ENCODE measurements around the gene ART5. TPM values are rescaled to one million over a fixed set of nuclear protein-coding genes. Genes with fewer than 3 reads are reported as not detected.

The ART5 gene
- 4.7 TPM for total RNA-seq
- long read RNA-seq, transcript ART5-203 (4 exons, 1,504 nt), result major isoform, 12 of 16 reads
- long read RNA-seq, partial matches to known transcripts, result 0 of 16 reads
- long read RNA-seq, other reads (novel, unspliced or antisense), result 4 of 16 reads

GRCh38 chr11:3641701-3642070 lies at the start of gene ART5:
Gene ART5, minus strand, starts transcription at chr11:3641992. Its CDS starts 130 bp downstream, at chr11:3641862.
- ATAC-seq (ENCODE audit: poor library complexity) (no peak), DNase-seq (no peak)
- intact Hi-C loops (cut with DNase I), result no loop called here

- no peak for ATAC-seq (ENCODE audit: poor library complexity)
- no peak for DNase-seq
- intact Hi-C loops (cut with DNase I), result no loop called here
Observed at GRCh38 chr11:3686751-3687150, 45.0 kb upstream of the ART5 start.

GRCh38 chr11:3685923-3686322 lies 44.1 kb upstream of the ART5 start:
- intact Hi-C loops (cut with DNase I), result no loop called here
- ATAC-seq (ENCODE audit: poor library complexity) (peak; percentile 78), DNase-seq (no peak)

GRCh38 chr11:3684819-3685172 lies 43.0 kb upstream of the ART5 start:
- DNase-seq (no peak), ATAC-seq (ENCODE audit: poor library complexity) (peak; percentile 33)
- intact Hi-C loops (cut with DNase I), result no loop called here

GRCh38 chr11:3684129-3684818 lies 42.5 kb upstream of the ART5 start:
- DNase-seq (no peak), ATAC-seq (ENCODE audit: poor library complexity) (no peak)
- intact Hi-C loops (cut with DNase I), result no loop called here

GRCh38 chr11:3683039-3683438 lies 41.2 kb upstream of the ART5 start:
- DNase-seq (no peak), ATAC-seq (ENCODE audit: poor library complexity) (peak; percentile 79)
- intact Hi-C loops (cut with DNase I), result no loop called here

GRCh38 chr11:3679077-3679476 lies 37.3 kb upstream of the ART5 start:
- ATAC-seq (ENCODE audit: poor library complexity) (no peak), DNase-seq (no peak)
- intact Hi-C loops (cut with DNase I), result no loop called here

GRCh38 chr11:3675971-3676370 lies 34.2 kb upstream of the ART5 start:
- DNase-seq, result no peak
- intact Hi-C loops (cut with DNase I), result no loop called here
- no peak for ATAC-seq (ENCODE audit: poor library complexity)

GRCh38 chr11:3674189-3674588 lies 32.4 kb upstream of the ART5 start:
- DNase-seq, result no peak

GRCh38 chr11:3671334-3672254 lies 29.8 kb upstream of the ART5 start, which contains the start of gene CHRNA10:
Gene CHRNA10, minus strand, starts transcription at chr11:3671384. Its CDS starts 72 bp downstream, at chr11:3671312.
- intact Hi-C loops (cut with DNase I), result no loop called here
- ATAC-seq (ENCODE audit: poor library complexity) (peak; percentile 14), DNase-seq (no peak)

More at GRCh38 chr11:3674189-3674588, 32.4 kb upstream of the ART5 start:
- intact Hi-C loops (cut with DNase I), result no loop called here
- no peak for ATAC-seq (ENCODE audit: poor library complexity)

- ATAC-seq (ENCODE audit: poor library complexity) (peak; percentile 84), DNase-seq (peak; percentile 66)
- intact Hi-C loops (cut with DNase I), result no loop called here
Observed at GRCh38 chr11:3669742-3670183, 28.0 kb upstream of the ART5 start.

- DNase-seq (no peak), ATAC-seq (ENCODE audit: poor library complexity) (no peak)
- intact Hi-C loops (cut with DNase I), result no loop called here
Observed at GRCh38 chr11:3669128-3669527, 27.3 kb upstream of the ART5 start.

- ATAC-seq (ENCODE audit: poor library complexity) (no peak), DNase-seq (no peak)
- intact Hi-C loops (cut with DNase I), result no loop called here
Observed at GRCh38 chr11:3667149-3668035, 25.6 kb upstream of the ART5 start.

GRCh38 chr11:3666023-3666530 lies 24.3 kb upstream of the ART5 start:
- ATAC-seq (ENCODE audit: poor library complexity) (no peak), DNase-seq (no peak)
- intact Hi-C loops (cut with DNase I), result no loop called here

- DNase-seq (no peak), ATAC-seq (ENCODE audit: poor library complexity) (no peak)
- intact Hi-C loops (cut with DNase I), result no loop called here
Observed at GRCh38 chr11:3665336-3666022, 23.7 kb upstream of the ART5 start.

- intact Hi-C loops (cut with DNase I), result no loop called here
- no peak for ATAC-seq (ENCODE audit: poor library complexity)
- DNase-seq, result no peak
Observed at GRCh38 chr11:3664032-3664630, 22.3 kb upstream of the ART5 start.

- no peak for ATAC-seq (ENCODE audit: poor library complexity)
- intact Hi-C loops (cut with DNase I), result no loop called here
- no peak for DNase-seq
Observed at GRCh38 chr11:3662856-3663255, 21.1 kb upstream of the ART5 start.

- ATAC-seq (ENCODE audit: poor library complexity) (no peak), DNase-seq (no peak)
- intact Hi-C loops (cut with DNase I), result no loop called here
Observed at GRCh38 chr11:3660960-3661359, 19.2 kb upstream of the ART5 start.

All from Right ventricle myocardium superior (tissue), 1 donor.